Fibroblast of pulmonary artery (primary cell): ENCODE measurements around the gene ZDHHC12.

Experiments used
- DNase-seq: peaks from one replicate; pipeline ENCODE4 v3.0.0-alpha.2; 2010; ENCODE audit warnings: low read depth
- H3K4me3 ChIP-seq: replicated peaks from 2 replicates; pipeline ENCODE4 v1.5.1; 2011; ENCODE audit warnings: low read depth, mild to moderate bottlenecking, control low read depth, low read length, moderate library complexity
- TF ChIP-seq, protein P1 (sequence below): IDR thresholded peaks from 2 replicates; pipeline ENCODE4 v1.5.1; 2011; ENCODE audit warnings: mild to moderate bottlenecking, control low read depth, low read length, inconsistent platforms; ENCODE audit errors: missing control alignments

ZDHHC12 gene

DNA sequence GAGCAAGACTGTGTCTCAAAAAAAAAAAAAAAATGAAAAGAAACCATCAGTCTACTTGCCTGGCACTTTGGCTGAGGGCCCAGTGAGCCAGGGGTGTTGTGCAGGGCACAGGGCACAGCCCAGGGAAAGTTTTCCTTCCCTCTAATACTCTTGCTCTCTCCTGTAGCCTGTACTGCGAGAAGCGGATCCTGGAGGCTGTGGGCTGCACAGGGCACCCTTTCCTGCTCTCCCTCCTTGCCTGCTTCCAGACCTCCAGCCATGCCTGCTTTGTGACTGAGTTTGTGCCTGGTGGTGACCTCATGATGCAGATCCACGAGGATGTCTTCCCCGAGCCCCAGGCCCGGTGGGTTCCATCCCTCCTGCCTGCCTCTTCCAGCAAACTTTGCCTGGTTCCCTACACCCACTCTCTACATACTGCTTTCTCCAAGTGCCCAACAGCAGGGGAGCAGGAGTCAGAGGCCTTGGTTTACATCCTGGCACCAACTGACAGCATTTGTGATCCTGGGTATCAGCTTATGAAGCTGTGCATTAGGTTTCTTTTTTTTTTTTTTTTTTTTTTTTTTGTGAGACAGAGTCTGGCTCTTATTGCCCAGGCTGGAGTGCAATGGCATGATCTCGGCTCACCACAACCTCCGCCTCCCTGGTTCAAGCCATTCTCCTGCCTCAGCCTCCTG lies 7.2 kb downstream of the ZDHHC12 start:
- TF ChIP-seq, protein P1, sequence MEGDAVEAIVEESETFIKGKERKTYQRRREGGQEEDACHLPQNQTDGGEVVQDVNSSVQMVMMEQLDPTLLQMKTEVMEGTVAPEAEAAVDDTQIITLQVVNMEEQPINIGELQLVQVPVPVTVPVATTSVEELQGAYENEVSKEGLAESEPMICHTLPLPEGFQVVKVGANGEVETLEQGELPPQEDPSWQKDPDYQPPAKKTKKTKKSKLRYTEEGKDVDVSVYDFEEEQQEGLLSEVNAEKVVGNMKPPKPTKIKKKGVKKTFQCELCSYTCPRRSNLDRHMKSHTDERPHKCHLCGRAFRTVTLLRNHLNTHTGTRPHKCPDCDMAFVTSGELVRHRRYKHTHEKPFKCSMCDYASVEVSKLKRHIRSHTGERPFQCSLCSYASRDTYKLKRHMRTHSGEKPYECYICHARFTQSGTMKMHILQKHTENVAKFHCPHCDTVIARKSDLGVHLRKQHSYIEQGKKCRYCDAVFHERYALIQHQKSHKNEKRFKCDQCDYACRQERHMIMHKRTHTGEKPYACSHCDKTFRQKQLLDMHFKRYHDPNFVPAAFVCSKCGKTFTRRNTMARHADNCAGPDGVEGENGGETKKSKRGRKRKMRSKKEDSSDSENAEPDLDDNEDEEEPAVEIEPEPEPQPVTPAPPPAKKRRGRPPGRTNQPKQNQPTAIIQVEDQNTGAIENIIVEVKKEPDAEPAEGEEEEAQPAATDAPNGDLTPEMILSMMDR = no peak
- H3K4me3 ChIP-seq = no peak overlapping the region
- DNase-seq = no peak

DNA sequence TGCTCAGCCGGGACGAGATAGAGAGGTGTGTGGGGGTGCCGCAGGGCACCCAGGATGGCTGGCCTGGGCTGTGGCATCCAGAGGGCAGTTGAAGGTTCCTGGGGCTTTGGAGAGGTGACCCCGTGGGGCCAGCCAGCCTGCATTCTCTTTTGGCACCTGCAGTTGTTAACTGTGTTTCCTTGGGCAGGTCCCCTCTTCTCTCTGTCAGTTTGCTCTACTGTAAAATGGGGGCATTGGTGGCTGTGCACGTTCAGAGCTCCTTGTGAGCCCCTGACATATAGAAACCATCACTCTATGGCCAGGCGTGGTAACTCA lies 8.5 kb downstream of the ZDHHC12 start:
- no peak for DNase-seq
- H3K4me3 ChIP-seq = no peak overlapping the region
- TF ChIP-seq, protein P1 = no peak

DNA sequence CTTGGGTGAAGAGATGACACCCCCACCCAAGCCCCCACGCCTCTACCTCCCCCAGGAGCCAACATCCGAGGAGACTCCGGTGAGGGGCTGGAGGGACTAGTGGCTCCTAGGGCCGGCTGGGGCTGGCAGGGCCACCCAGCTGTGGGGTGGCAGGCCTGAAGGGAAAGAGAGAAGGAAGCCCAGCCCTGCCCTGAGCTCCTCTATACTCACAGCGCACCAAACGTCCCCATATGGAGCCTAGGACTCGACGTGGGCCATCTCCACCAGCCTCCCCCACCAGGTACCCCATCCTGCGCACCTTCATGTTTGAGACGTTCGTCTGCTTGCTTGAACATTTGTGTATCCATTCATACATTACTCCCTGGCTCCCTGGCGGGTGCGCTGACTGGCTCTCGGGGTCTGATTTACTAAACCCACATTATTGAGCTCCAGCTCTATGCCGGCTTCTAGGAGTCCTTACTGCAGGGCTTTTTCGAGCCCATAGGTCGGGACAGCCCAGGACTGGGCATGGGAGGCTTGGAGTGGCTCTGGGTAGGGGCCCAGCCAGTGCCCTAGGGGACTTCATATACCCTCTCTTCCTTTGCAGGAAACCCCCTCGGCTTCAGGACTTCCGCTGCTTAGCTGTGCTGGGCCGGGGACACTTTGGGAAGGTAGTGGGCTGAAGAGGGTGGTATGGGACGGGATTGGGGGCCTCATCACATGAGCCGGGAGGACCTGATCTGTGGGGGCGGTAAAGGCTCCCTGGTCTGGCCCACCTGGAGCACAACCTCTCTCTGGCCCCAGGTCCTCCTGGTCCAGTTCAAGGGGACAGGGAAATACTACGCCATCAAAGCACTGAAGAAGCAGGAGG lies 9.1 kb downstream of the ZDHHC12 start:
- no peak for DNase-seq
- TF ChIP-seq, protein P1 = no peak
- no peak overlapping the region for H3K4me3 ChIP-seq

DNA sequence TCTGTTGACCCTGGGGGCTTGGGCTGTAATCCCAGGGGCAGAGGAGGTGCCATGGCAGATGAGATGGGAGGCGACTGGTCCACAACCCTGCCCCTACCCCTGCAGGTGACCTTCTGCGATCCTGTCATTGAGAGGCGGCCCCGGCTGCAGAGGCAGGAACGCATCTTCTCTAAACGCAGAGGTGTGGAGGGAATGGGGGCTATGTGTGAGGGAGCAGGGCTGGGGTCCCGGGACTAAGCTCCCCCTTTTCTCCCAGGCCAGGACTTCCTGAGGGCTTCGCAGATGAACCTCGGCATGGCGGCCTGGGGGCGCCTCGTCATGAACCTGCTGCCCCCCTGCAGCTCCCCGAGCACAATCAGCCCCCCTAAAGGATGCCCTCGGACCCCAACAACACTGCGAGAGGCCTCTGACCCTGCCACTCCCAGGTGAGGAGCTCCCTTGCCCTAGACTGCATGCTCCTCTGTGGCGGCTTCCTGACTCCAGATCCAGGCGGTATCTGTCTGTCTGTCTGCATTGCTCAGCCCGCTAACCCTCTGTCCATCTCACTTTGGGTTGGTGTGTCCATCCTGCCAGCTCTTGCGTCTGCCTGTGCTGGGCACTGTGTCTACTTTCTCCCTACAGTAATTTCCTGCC lies 9.9 kb downstream of the ZDHHC12 start:
- DNase-seq = no peak
- H3K4me3 ChIP-seq = no peak overlapping the region

DNA sequence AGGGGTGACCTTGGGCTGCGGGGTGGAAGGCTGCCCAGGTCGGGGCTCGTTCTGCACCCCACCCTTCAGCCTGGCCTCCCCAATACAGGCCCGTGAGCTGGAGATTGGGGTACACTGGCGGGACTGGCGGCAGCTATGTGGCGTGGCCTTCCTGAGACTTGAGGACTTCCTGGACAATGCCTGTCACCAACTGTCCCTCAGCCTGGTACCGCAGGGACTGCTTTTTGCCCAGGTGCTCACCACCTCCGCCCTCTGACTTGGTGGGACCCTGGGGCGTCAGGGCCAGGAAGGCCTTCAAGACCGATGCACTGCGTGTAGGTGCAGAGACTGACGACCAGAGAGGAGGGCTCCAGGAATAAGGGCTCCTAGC lies 10.5 kb downstream of the ZDHHC12 start:
- TF ChIP-seq, protein P1 = no peak
- no peak for DNase-seq
- H3K4me3 ChIP-seq = no peak overlapping the region

More for the DNA sequence above, 9.9 kb downstream of the ZDHHC12 start:
- TF ChIP-seq, protein P1 = no peak

DNA sequence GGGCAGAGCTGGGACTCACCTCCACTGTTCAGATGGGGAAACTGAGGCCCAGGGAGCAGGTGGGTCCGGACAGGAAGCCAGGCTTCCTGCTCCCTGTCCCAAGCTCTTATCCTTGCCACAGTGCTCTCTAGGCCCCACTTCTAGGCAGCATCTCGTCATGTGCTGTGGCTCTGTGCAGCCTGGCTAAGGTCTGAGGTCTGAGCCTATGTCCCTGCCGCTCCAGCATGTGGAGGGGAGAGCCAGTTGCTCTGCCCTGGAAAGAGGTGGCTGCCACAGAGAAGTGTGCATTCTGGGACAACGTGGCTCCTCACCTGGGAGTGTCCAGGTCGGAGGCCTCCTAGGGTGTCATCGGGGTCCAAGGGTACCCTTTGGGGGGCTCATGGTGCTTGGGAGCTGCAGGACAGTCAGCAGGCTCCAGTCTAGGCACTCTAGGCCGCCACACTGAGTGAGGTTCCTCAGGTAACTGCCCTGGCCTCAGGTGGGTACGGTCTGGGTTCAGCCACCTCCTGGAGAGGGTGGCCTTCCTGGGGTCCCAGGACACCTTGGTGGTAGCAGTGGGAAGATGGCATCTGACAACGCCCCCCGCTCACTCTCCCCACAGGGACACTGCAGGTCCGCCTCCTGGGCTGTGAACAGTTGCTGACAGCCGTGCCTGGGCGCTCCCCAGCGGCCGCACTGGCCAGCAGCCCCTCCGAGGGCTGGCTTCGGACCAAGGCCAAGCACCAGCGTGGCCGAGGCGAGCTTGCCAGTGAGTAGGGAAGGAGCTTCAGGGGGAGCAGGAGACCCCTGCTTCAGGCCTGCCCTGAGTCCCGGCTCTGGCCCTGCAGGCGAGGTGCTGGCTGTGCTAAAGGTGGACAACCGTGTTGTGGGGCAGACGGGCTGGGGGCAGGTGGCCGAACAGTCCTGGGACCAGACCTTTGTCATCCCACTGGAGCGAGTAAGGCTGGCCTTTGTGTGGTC lies 11.2 kb downstream of the ZDHHC12 start:
- TF ChIP-seq, protein P1 = no peak
- DNase-seq = no peak
- H3K4me3 ChIP-seq = no peak overlapping the region
